HepG2 (cell line): ENCODE data around the gene ZNRF3. TPM values are rescaled to one million over a fixed set of nuclear protein-coding genes. Genes with fewer than 3 reads are reported as not detected.
A peak's percentile ranks its signal among the peaks of the same experiment; 100 is the strongest.

Source experiments
- ARID4A ChIP-seq: sonication (generic); formaldehyde crosslinking; IDR thresholded peaks from 2 replicates; pipeline ENCODE4 v1.5.0; 2020; ENCODE audit warnings: mild to moderate bottlenecking, missing genetic modification reagents, borderline replicate concordance
- ATAD3A ChIP-seq: sonication (generic); formaldehyde crosslinking; IDR thresholded peaks from 2 replicates; pipeline ENCODE4 v1.4.0; 2020; ENCODE audit warnings: missing genetic modification reagents
- DMAP1 ChIP-seq: IDR thresholded peaks from 2 replicates; pipeline ENCODE4 v1.6.1; 2016
- MED13 ChIP-seq: sonication (generic); formaldehyde crosslinking; IDR thresholded peaks from 2 replicates; pipeline ENCODE4 v1.5.0; 2020; ENCODE audit warnings: missing genetic modification reagents
- MXI1 ChIP-seq: IDR thresholded peaks from 3 replicates; pipeline ENCODE4 v1.6.1; 2012; ENCODE audit warnings: low read depth, low read length, inconsistent platforms, borderline replicate concordance
- MZF1 ChIP-seq: sonication (generic); formaldehyde crosslinking; IDR thresholded peaks from 2 replicates; pipeline ENCODE4 v1.8.1; 2023; ENCODE audit warnings: mild to moderate bottlenecking, missing genetic modification reagents, borderline replicate concordance
- NR2F6 ChIP-seq, 2 experiments: IDR thresholded peaks; 2 replicates each; pipeline ENCODE4 v1.6.1; 2016; ENCODE audit warnings: antibody characterized with exemption in 1 of 2, mild to moderate bottlenecking in 1 of 2
- PHF21A ChIP-seq: sonication (generic); formaldehyde crosslinking; IDR thresholded peaks from 2 replicates; pipeline ENCODE4 v1.5.0; 2020; ENCODE audit warnings: mild to moderate bottlenecking, missing genetic modification reagents
- REXO4 ChIP-seq: sonication (generic); formaldehyde crosslinking; IDR thresholded peaks from 2 replicates; pipeline ENCODE4 v1.8.0; 2022; ENCODE audit warnings: missing genetic modification reagents, mild to moderate bottlenecking, borderline replicate concordance
- TFAP4 ChIP-seq: sonication (generic); IDR thresholded peaks from 2 replicates; pipeline ENCODE4 v1.6.1; 2016; ENCODE audit warnings: low read depth, borderline replicate concordance
- ZNF12 ChIP-seq: sonication (generic); formaldehyde crosslinking; IDR thresholded peaks from 2 replicates; pipeline ENCODE4 v1.5.0; 2020; ENCODE audit warnings: missing genetic modification reagents
- ZNF318 ChIP-seq: sonication (generic); formaldehyde crosslinking; IDR thresholded peaks from 2 replicates; pipeline ENCODE4 v1.4.0; 2020; ENCODE audit warnings: mild to moderate bottlenecking, missing genetic modification reagents
- ZSCAN20 ChIP-seq: sonication (generic); formaldehyde crosslinking; IDR thresholded peaks from 2 replicates; pipeline ENCODE4 v1.4.0; 2020; ENCODE audit warnings: missing genetic modification reagents, mild to moderate bottlenecking, borderline replicate concordance
- polyA plus RNA-seq, 8 experiments: library from polyadenylated mRNA; depleted of rRNA in 3 of 8; stranded (reverse) in 7 of 8; unstranded in 1 of 8; fragments of >200 nt; fragmentation: Illumina TruSeq in 4 of 8; extraction: Trizol in 4 of 8; gene quantifications; 2 replicates each; pipeline versions ENCODE4 v1.2.1 to v1.2.3, GENCODE V29; 2011 to 2016; ENCODE audit warnings: low read depth in 4 of 8, missing spikeins in 1 of 8, mixed read lengths in 1 of 8; ENCODE audit not compliant: insufficient read depth in 1 of 8
- total RNA-seq, 5 experiments: library from RNA; depleted of rRNA; stranded (reverse); fragments of >200 nt; fragmentation: Illumina TruSeq; extraction: Trizol; gene quantifications; 2 replicates each; pipeline ENCODE4 v1.2.3, GENCODE V29; 2016; ENCODE audit warnings: low read depth in 1 of 5

The ZNRF3 gene
- total and polyA plus RNA-seq, 2 of the 13 experiments (the other 11 are each of a cell fraction or from before 2014, with no cell fraction given): 20.3 to 36.7 TPM

- TF ChIP-seq ZNF318 (CRISPR knock-in tag) (no peak), MED13 (CRISPR knock-in tag) (no peak), ARID4A (CRISPR knock-in tag) (no peak), DMAP1 (CRISPR knock-in tag) (no peak), ZNF12 (CRISPR knock-in tag) (0 out of 2 replicates have a peak, but pooled peaks have one; percentile 18), ATAD3A (CRISPR knock-in tag) (no peak), PHF21A (peak; percentile 45; the same call in 1 of the 2 replicates), MZF1 (CRISPR knock-in tag) (no peak), MXI1 (peak; percentile 53; the same call in 1 of the 3 replicates), REXO4 (no peak), NR2F6 (IDR thresholded peaks at IDR 0.05) (no peak), NR2F6 (CRISPR knock-in tag; IDR thresholded peaks at IDR 0.05) (peak; percentile 33; the same call in 1 of the 2 replicates), ZSCAN20 (CRISPR knock-in tag) (no peak), TFAP4 (peak; percentile 75; the same call in 1 of the 2 replicates)
Measured at GRCh38 chr22:29072193-29072978, 189.0 kb downstream of the ZNRF3 start (continued).
